Natural killer cell (primary cell): ENCODE results near the gene EXD2. TPM values are rescaled to one million over a fixed set of nuclear protein-coding genes. Genes with fewer than 3 reads are reported as not detected.

ENCODE experiments used
- ATAC-seq, 3 donors: fragments of 150-1000 bp in 2 of 3; fragments of 200-7000 bp in 1 of 3; cut with Tn5 transposase; 1 replicate in 1 of 3; 2 replicates in 2 of 3; pipeline ENCODE4 v1.10.0; 2021; ENCODE audit warnings: mild to moderate bottlenecking in 2 of 3, moderate library complexity in 2 of 3
- DNase-seq, 2 donors: peaks; one replicate each; pipeline versions ENCODE4 v3.0.0 to v3.0.0-alpha.2; 2013 to 2021; ENCODE audit warnings: mixed read lengths in 1 of 2
- H3K27ac ChIP-seq: one replicate; pipeline ENCODE4 v1.5.1; 2013; ENCODE audit warnings: mild to moderate bottlenecking, low read length
- H3K27me3 ChIP-seq: one replicate; pipeline ENCODE4 v1.6.1; 2013; ENCODE audit warnings: low read length; ENCODE audit not compliant: control insufficient read depth, insufficient read depth
- H3K36me3 ChIP-seq: one replicate; pipeline ENCODE4 v1.6.1; 2013; ENCODE audit warnings: low read length; ENCODE audit not compliant: control insufficient read depth, insufficient read depth
- H3K4me1 ChIP-seq: one replicate; pipeline ENCODE4 v1.6.1; 2013; ENCODE audit warnings: low read length; ENCODE audit not compliant: control insufficient read depth, insufficient read depth
- H3K4me3 ChIP-seq: one replicate; pipeline ENCODE4 v1.5.1; 2013; ENCODE audit warnings: low read length
- H3K9me3 ChIP-seq: one replicate; pipeline ENCODE4 v1.6.1; 2013; ENCODE audit warnings: low read length; ENCODE audit not compliant: control insufficient read depth, insufficient read depth
- H3K27ac Mint-ChIP-seq, 2 donors: one replicate each; pipeline ENCODE4 v1.8.0; 2022; ENCODE audit warnings: mild to moderate bottlenecking in 2 of 2, mixed read lengths in 2 of 2, moderate library complexity in 1 of 2
- H3K27me3 Mint-ChIP-seq, 2 donors: one replicate each; pipeline ENCODE4 v1.8.0; 2022; ENCODE audit warnings: low read depth in 2 of 2, mixed read lengths in 2 of 2
- H3K36me3 Mint-ChIP-seq: one replicate; pipeline ENCODE4 v1.8.0; 2022; ENCODE audit warnings: mixed read lengths
- H3K4me1 Mint-ChIP-seq, 2 donors: one replicate each; pipeline ENCODE4 v1.8.0; 2022; ENCODE audit warnings: mixed read lengths in 2 of 2
- H3K4me3 Mint-ChIP-seq: one replicate; pipeline ENCODE4 v1.8.0; 2022; ENCODE audit warnings: mild to moderate bottlenecking, moderate library complexity, mixed read lengths
- H3K9me3 Mint-ChIP-seq, 2 donors: one replicate each; pipeline ENCODE4 v1.8.0; 2022; ENCODE audit warnings: mixed read lengths in 2 of 2
- WGBS: methylation state at CpG from one replicate; pipeline ENCODE4 v1.1.7; 2013; ENCODE audit warnings: missing lambda C conversion rate; ENCODE audit not compliant: insufficient coverage; 5-methylcytosine and 5-hydroxymethylcytosine counted together
- intact Hi-C: fragments of 100-400 bp; cut with micrococcal nuclease; formaldehyde crosslinking; loops from one replicate; pipeline ENCODE4 v1.14.2; 2022
- total RNA-seq, 4 donors: library from RNA; stranded (reverse); fragments of 120-200 nt in 1 of 4; gene quantifications; one replicate each; pipeline versions ENCODE4 v1.2.3 to v1.2.4, GENCODE V29; 2013 to 2022
- TF ChIP-seq, protein P1 (sequence below): fragments of 200-600 bp; IDR thresholded peaks from one replicate; pipeline ENCODE4 v1.8.0; 2022; ENCODE audit warnings: antibody characterized with exemption

EXD2 gene
- total RNA-seq, 3 donors from 2014 or later (not counting 1 experiment from before 2014, with no cell fraction given): 2.0 to 4.9 (median 2.9) TPM

DNA sequence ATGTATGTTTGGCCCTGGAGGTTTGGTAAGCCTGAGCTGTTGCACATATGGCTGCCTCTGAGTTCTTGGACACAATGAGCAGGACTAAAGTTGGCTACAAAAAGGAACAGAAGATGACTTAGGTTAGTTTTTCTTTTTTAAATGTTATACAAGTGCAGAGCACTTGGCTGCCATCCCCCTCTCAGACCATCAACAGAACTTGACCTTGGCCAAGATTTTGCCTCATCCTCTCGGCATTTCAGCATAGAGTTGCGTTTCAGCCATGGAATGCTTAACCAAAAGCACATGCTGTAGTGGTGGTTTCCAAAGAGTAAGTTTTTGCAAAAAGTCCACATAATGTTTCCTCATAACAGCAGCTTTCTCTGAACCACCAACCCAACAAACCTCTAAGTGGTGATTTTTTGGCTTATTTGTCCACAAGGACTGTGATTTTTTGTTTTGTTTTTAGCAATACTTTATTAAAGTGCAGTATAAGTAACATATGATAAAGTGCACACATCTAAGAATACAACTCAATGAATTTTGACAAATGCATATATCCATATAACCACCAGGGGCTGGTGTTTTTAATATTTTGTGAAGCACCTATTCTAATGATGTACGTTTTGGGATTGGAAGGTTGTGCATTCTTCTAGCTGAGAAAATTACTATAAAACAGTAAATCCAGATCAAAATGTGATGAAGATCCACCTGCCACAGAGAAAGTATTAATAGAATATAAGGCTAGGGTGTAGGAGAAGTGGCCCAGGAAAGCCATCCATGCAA is 56.6 kb downstream of the EXD2 start:
- 95% methylated on average over 2 of the region's 3 CpGs for WGBS
- H3K4me1 Mint-ChIP-seq: no peaks in the 10 kb centered on the region
- H3K36me3 Mint-ChIP-seq: no peaks in the 10 kb centered on the region
- ATAC-seq: no peak
- no peak overlapping the region for H3K27ac Mint-ChIP-seq
- H3K4me3 ChIP-seq: no peak overlapping the region
- no peak overlapping the region for H3K4me3 Mint-ChIP-seq
- H3K36me3 ChIP-seq: no peaks in the 10 kb centered on the region
- no peak overlapping the region for H3K27ac ChIP-seq
- no peaks in the 10 kb centered on the region for H3K9me3 Mint-ChIP-seq
- no peak for DNase-seq
- no peaks in the 10 kb centered on the region for H3K4me1 ChIP-seq
- intact Hi-C loops: no loop called here
- peaks cover 5 to 7% of the 10 kb centered on the region in 2 donors for H3K27me3 Mint-ChIP-seq
- no peaks in the 10 kb centered on the region for H3K9me3 ChIP-seq
- no peaks in the 10 kb centered on the region for H3K27me3 ChIP-seq
- TF ChIP-seq, protein P1, sequence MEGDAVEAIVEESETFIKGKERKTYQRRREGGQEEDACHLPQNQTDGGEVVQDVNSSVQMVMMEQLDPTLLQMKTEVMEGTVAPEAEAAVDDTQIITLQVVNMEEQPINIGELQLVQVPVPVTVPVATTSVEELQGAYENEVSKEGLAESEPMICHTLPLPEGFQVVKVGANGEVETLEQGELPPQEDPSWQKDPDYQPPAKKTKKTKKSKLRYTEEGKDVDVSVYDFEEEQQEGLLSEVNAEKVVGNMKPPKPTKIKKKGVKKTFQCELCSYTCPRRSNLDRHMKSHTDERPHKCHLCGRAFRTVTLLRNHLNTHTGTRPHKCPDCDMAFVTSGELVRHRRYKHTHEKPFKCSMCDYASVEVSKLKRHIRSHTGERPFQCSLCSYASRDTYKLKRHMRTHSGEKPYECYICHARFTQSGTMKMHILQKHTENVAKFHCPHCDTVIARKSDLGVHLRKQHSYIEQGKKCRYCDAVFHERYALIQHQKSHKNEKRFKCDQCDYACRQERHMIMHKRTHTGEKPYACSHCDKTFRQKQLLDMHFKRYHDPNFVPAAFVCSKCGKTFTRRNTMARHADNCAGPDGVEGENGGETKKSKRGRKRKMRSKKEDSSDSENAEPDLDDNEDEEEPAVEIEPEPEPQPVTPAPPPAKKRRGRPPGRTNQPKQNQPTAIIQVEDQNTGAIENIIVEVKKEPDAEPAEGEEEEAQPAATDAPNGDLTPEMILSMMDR: no peak

DNA sequence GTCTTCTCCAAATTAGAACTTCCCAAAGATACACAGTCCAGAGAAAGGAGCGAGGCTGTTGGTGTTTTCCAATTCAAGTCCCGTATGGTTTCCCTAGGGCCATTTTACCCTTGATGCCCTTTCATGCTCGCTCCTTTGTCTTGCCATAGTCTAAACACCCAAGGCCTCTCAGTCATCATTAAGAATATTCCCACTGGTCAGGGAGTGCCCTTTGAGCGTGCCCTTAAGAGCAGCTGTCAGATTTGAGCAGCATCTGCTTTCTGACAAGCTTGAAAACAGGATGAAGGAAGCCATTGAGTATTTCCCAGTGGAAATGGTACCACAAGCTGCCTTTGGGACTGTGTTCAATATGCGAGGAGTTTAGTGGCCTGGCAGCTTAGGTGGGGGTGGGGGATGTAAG is 58.3 kb downstream of the EXD2 start:
- Mint-ChIP-seq H3K4me1 (no peaks in the 10 kb centered on the region), H3K4me3 (no peak overlapping the region), H3K9me3 (no peaks in the 10 kb centered on the region), H3K36me3 (no peaks in the 10 kb centered on the region), H3K27ac (no peak overlapping the region), H3K27me3 (peaks cover 8 to 13% of the 10 kb centered on the region in 2 donors)
- ATAC-seq (no peak), DNase-seq (no peak)
- TF ChIP-seq, protein P1: no peak
- H3K9me3 ChIP-seq: no peaks in the 10 kb centered on the region
- H3K27ac ChIP-seq: no peak overlapping the region
- H3K4me1 ChIP-seq: no peaks in the 10 kb centered on the region
- intact Hi-C loops: no loop called here
- WGBS: 88% methylated on average over 5 of the region's 5 CpGs
- no peak overlapping the region for H3K4me3 ChIP-seq
- no peaks in the 10 kb centered on the region for H3K27me3 ChIP-seq
- H3K36me3 ChIP-seq: no peaks in the 10 kb centered on the region

DNA sequence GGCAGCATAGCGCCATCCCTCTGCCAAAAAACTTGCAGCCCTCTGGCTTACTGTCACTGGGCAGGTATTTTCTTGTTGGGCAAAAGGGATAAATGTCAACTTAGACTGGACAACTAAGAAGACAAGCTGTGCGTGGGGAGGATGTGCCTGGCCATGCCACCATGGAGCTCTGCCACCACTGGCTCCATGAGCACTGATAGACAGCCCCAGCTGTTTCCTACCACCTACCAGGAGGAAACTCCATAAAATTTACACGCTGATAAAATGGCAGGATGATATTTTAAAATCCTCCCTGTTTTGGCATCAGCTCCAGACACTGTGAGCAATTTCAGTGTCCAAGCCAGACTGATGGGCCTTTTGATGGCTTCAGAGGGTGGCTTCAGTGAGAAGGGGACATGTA is 61.6 kb downstream of the EXD2 start:
- no peaks in the 10 kb centered on the region for H3K9me3 Mint-ChIP-seq
- no peak overlapping the region for H3K4me3 ChIP-seq
- H3K27me3 Mint-ChIP-seq: peaks cover 19% of the 10 kb centered on the region in 2 donors
- TF ChIP-seq, protein P1: no peak
- H3K27ac Mint-ChIP-seq: no peak overlapping the region
- peaks cover 1% of the 10 kb centered on the region for H3K27me3 ChIP-seq
- no peaks in the 10 kb centered on the region for H3K4me1 Mint-ChIP-seq
- H3K4me1 ChIP-seq: no peaks in the 10 kb centered on the region
- intact Hi-C loops: no loop called here
- DNase-seq: no peak
- H3K4me3 Mint-ChIP-seq: no peak overlapping the region
- no peak overlapping the region for H3K27ac ChIP-seq
- H3K36me3 ChIP-seq: no peaks in the 10 kb centered on the region
- H3K36me3 Mint-ChIP-seq: no peaks in the 10 kb centered on the region
- ATAC-seq: no peak
- 58% methylated on average over 3 of the region's 3 CpGs for WGBS
- H3K9me3 ChIP-seq: no peaks in the 10 kb centered on the region

DNA sequence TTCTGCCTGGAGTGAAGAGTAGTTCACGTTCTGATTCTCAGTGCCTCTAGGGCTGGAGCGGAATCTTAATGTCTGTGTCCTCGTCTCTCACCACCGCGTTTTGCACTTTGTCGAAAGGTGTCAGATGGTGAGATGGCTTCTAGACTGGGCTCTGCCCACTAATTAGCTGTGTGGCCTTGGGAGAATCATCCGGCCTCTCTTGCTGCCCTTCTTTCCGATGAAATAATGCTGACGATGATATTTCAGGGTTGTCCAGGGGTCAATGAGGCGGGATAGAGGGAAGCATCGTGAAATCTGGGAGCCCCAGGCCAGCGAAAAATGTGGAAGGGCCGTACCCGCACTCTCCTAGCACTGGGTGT is 67.8 kb downstream of the EXD2 start:
- Mint-ChIP-seq H3K27me3 (peaks cover 46 to 50% of the 10 kb centered on the region in 2 donors), H3K4me3 (no peak overlapping the region), H3K27ac (no peak overlapping the region), H3K4me1 (peaks cover 0 to 5% of the 10 kb centered on the region in 2 donors), H3K9me3 (no peaks in the 10 kb centered on the region), H3K36me3 (no peaks in the 10 kb centered on the region)
- no peak overlapping the region for H3K4me3 ChIP-seq
- intact Hi-C loops: no loop called here
- DNase-seq (no peak), ATAC-seq (no peak)
- 24% methylated on average over 14 of the region's 14 CpGs for WGBS
- no peaks in the 10 kb centered on the region for H3K36me3 ChIP-seq
- peaks cover 28% of the 10 kb centered on the region for H3K27me3 ChIP-seq
- no peaks in the 10 kb centered on the region for H3K9me3 ChIP-seq
- H3K27ac ChIP-seq: no peak overlapping the region
- TF ChIP-seq, protein P1: no peak
- H3K4me1 ChIP-seq: peaks cover 9% of the 10 kb centered on the region
